Astrocyte of the spinal cord (primary cell): Measurements from ENCODE around the gene CASTOR2.

Experiments used
- DNase-seq: peaks from one replicate; pipeline ENCODE4 v3.0.0; 2011; ENCODE audit warnings: low read depth, low spot score
- H3K4me3 ChIP-seq: 2 replicates; pipeline ENCODE4 v1.5.1; 2011; ENCODE audit warnings: low read depth, mild to moderate bottlenecking, low read length, moderate library complexity
- CTCF ChIP-seq: IDR thresholded peaks from 2 replicates; pipeline ENCODE4 v1.5.1; 2012; ENCODE audit warnings: low read depth, mild to moderate bottlenecking, low read length, inconsistent platforms
- in situ Hi-C: cut with HindIII; loops from 2 replicates; pipeline ENCODE4 v1.10.0; 2017; ENCODE audit warnings: low sequenced_read_pairs

The CASTOR2 gene

GRCh38 chr7:75018570-75019364 is 54.3 kb downstream of the CASTOR2 start:
- DNase-seq: no peak
- in situ Hi-C loops: no loop called here
- TF ChIP-seq CTCF: no peak
- no peak overlapping the region for H3K4me3 ChIP-seq

- no peak for DNase-seq
- in situ Hi-C loops: no loop called here
- no peak overlapping the region for H3K4me3 ChIP-seq
- no peak for TF ChIP-seq CTCF
Observed at GRCh38 chr7:75019800-75020199, 55.3 kb downstream of the CASTOR2 start.

GRCh38 chr7:75024922-75025321 is 60.4 kb downstream of the CASTOR2 start:
- DNase-seq: no peak
- in situ Hi-C loops: no loop called here
- no peak for TF ChIP-seq CTCF
- H3K4me3 ChIP-seq: no peak overlapping the region

GRCh38 chr7:75028299-75028698 is 63.8 kb downstream of the CASTOR2 start:
- in situ Hi-C loops: no loop called here
- H3K4me3 ChIP-seq: no peak overlapping the region
- TF ChIP-seq CTCF: no peak
- no peak for DNase-seq

- DNase-seq: no peak
- peak; percentile 34 for TF ChIP-seq CTCF
- H3K4me3 ChIP-seq: no peak overlapping the region
- in situ Hi-C loops: no loop called here
Observed at GRCh38 chr7:75033064-75033463, 68.6 kb downstream of the CASTOR2 start.

- H3K4me3 ChIP-seq: no peak overlapping the region
- no peak for DNase-seq
- in situ Hi-C loops: no loop called here
- TF ChIP-seq CTCF: no peak
Observed at GRCh38 chr7:75033826-75034225, 69.3 kb downstream of the CASTOR2 start.
